GM12878 (cell line): Measurements from ENCODE around the gene MEN1. TPM values are rescaled to one million over a fixed set of nuclear protein-coding genes. Genes with fewer than 3 reads are reported as not detected.

Experiments
- BCL11A ChIP-seq: IDR thresholded peaks from 2 replicates; pipeline ENCODE4 v1.6.1; 2011; ENCODE audit warnings: low read depth, low read length
- CBX3 ChIP-seq: fragments of 200-600 bp; sonication (generic); IDR thresholded peaks from 2 replicates; pipeline ENCODE4 v1.6.1; 2016; ENCODE audit warnings: low read depth, borderline replicate concordance
- EP300 ChIP-seq, 2 experiments: fragments of 150-350 bp in 1 of 2; IDR thresholded peaks; 2 replicates each; pipeline ENCODE4 v1.6.1; 2011 to 2012; ENCODE audit warnings: low read depth in 2 of 2, low read length in 2 of 2, borderline replicate concordance in 1 of 2, improper control_type of control experiment in 1 of 2, inconsistent platforms in 1 of 2; ENCODE audit not compliant: control insufficient read depth in 1 of 2
- JUNB ChIP-seq: IDR thresholded peaks from 2 replicates; pipeline ENCODE4 v1.6.1; 2016; ENCODE audit warnings: antibody characterized with exemption, mild to moderate bottlenecking
- NR2C1 ChIP-seq: fragments of 450-650 bp; IDR thresholded peaks from 2 replicates; pipeline ENCODE4 v1.6.1; 2017; ENCODE audit warnings: antibody characterized with exemption, mild to moderate bottlenecking, moderate library complexity
- POLR2AphosphoS2 ChIP-seq: IDR thresholded peaks from 2 replicates; pipeline ENCODE4 v1.6.1; 2011; ENCODE audit warnings: low read depth, mild to moderate bottlenecking, low read length, improper control_type of control experiment, moderate library complexity
- RFX5 ChIP-seq: IDR thresholded peaks from 2 replicates; pipeline ENCODE4 v1.6.1; 2011; ENCODE audit warnings: low read depth, low read length, improper control_type of control experiment
- SPI1 ChIP-seq: IDR thresholded peaks from 2 replicates; pipeline ENCODE4 v1.6.1; 2011; ENCODE audit warnings: low read depth, mild to moderate bottlenecking, low read length, moderate library complexity, borderline replicate concordance; ENCODE audit not compliant: insufficient read depth
- SREBF1 ChIP-seq: IDR thresholded peaks from 2 replicates; pipeline ENCODE4 v1.6.1; 2012; ENCODE audit warnings: mild to moderate bottlenecking, low read length
- TCF12 ChIP-seq: IDR thresholded peaks from 2 replicates; pipeline ENCODE4 v1.6.1; 2011; ENCODE audit warnings: low read depth, mild to moderate bottlenecking, low read length
- ZNF207 ChIP-seq: fragments of 450-650 bp; IDR thresholded peaks from 2 replicates; pipeline ENCODE4 v1.6.1; 2014; ENCODE audit warnings: antibody characterized with exemption, mild to moderate bottlenecking, borderline replicate concordance
- ZNF274 ChIP-seq: IDR thresholded peaks from one replicate; pipeline ENCODE4 v1.8.0; 2011; ENCODE audit not compliant: insufficient read length, insufficient read depth
- ZNF622 ChIP-seq: fragments of 450-650 bp; IDR thresholded peaks from 2 replicates; pipeline ENCODE4 v1.6.1; 2017; ENCODE audit warnings: mild to moderate bottlenecking, inconsistent platforms
- ZNF687 ChIP-seq: fragments of 450-650 bp; IDR thresholded peaks from 2 replicates; pipeline ENCODE4 v1.6.1; 2017; ENCODE audit warnings: mild to moderate bottlenecking, moderate library complexity
- polyA plus RNA-seq, 11 experiments: library from polyadenylated mRNA; depleted of rRNA in 4 of 11; unstranded in 6 of 11; stranded (reverse) in 5 of 11; fragments of >200 nt; fragmentation: Nextera tagmentation in 4 of 11; fragmentation: Illumina TruSeq in 1 of 11; extraction: Ambion mirVana in 4 of 11; extraction: Trizol in 1 of 11; gene quantifications; 1 replicate in 1 of 11; 2 replicates in 10 of 11; pipeline versions ENCODE4 v1.2.1 to v1.2.3, GENCODE V29; 2011 to 2016; ENCODE audit warnings: inconsistent platforms in 2 of 11, missing spikeins in 2 of 11, low read depth in 1 of 11
- total RNA-seq, 4 experiments: library from RNA; depleted of rRNA in 3 of 4; stranded (reverse); fragments of >200 nt in 3 of 4; fragmentation: Illumina TruSeq in 1 of 4; extraction: Trizol in 1 of 4; gene quantifications; 2 replicates each; pipeline versions ENCODE4 v1.2.1 to v1.2.3, GENCODE V29; 2013 to 2021
- TF ChIP-seq, protein P1 (sequence below): fragments of 450-650 bp; formaldehyde crosslinking; IDR thresholded peaks from 2 replicates; pipeline ENCODE4 v1.4.0; 2022; ENCODE audit warnings: mild to moderate bottlenecking, moderate library complexity
- TF ChIP-seq, protein P2 (sequence below): fragments of 450-650 bp; IDR thresholded peaks from 2 replicates; pipeline ENCODE4 v1.6.1; 2018; ENCODE audit warnings: mild to moderate bottlenecking, low read depth, moderate library complexity; ENCODE audit not compliant: partially characterized antibody

Gene MEN1
- total and polyA plus RNA-seq, 10 of the 15 experiments (the other 5 are each of a cell fraction or from before 2014, with no cell fraction given): 2.5 to 39.7 (median 20.7) TPM

DNA sequence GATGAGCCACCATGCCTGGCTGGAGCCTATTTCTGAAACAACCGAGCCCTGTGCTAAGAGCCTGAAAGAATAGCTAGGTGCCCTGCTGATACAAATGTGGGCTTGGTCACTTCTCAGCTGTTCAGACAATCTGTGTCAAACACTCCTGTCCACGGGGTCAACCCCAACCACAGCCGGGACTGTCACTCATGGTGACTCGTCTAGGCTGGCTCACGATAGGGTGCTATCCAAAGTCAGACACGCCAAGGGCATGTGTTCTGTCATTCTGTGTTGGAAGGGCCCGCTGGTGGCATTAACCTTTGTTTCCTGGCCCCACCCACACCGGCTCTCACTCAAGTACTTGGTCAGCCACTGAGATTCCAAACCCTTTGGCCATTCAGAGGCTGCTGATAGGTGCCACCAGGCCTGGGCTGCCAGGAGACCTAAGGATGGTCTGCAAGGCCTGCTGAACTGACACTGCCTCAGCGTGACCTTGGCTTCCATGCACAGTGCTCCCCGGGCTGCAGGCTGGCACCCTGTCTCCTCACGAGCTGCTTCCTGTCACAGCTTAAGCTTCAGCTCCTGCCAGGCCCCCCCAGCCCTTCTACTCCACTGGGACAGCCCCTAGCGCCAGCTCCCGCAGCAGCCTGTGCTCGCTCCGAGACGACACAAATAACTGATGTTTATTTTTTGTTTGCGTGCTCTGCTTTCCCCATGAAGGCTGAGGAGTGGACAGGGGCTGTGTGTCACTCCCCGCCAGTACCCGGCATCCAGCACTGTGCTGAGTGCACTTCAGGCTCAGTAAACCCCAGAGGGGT, 48.3 kb upstream of the MEN1 start (continued):
- TF ChIP-seq, protein P1, sequence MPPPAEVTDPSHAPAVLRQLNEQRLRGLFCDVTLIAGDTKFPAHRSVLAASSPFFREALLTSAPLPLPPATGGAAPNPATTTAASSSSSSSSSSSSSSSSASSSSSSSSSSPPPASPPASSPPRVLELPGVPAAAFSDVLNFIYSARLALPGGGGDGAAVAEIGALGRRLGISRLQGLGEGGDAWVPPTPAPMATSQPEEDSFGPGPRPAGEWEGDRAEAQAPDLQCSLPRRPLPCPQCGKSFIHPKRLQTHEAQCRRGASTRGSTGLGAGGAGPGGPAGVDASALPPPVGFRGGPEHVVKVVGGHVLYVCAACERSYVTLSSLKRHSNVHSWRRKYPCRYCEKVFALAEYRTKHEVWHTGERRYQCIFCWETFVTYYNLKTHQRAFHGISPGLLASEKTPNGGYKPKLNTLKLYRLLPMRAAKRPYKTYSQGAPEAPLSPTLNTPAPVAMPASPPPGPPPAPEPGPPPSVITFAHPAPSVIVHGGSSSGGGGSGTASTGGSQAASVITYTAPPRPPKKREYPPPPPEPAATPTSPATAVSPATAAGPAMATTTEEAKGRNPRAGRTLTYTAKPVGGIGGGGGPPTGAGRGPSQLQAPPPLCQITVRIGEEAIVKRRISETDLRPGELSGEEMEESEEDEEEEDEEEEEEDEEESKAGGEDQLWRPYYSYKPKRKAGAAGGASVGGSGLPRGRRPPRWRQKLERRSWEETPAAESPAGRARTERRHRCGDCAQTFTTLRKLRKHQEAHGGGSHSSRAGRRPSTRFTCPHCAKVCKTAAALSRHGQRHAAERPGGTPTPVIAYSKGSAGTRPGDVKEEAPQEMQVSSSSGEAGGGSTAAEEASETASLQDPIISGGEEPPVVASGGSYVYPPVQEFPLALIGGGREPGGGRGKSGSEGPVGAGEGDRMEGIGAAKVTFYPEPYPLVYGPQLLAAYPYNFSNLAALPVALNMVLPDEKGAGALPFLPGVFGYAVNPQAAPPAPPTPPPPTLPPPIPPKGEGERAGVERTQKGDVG (CRISPR knock-in tag): no peak
- no peak for TF ChIP-seq TCF12
- 0 out of 2 replicates have a peak, but pooled peaks have one; percentile 2 for TF ChIP-seq ZNF207
- TF ChIP-seq, protein P2, sequence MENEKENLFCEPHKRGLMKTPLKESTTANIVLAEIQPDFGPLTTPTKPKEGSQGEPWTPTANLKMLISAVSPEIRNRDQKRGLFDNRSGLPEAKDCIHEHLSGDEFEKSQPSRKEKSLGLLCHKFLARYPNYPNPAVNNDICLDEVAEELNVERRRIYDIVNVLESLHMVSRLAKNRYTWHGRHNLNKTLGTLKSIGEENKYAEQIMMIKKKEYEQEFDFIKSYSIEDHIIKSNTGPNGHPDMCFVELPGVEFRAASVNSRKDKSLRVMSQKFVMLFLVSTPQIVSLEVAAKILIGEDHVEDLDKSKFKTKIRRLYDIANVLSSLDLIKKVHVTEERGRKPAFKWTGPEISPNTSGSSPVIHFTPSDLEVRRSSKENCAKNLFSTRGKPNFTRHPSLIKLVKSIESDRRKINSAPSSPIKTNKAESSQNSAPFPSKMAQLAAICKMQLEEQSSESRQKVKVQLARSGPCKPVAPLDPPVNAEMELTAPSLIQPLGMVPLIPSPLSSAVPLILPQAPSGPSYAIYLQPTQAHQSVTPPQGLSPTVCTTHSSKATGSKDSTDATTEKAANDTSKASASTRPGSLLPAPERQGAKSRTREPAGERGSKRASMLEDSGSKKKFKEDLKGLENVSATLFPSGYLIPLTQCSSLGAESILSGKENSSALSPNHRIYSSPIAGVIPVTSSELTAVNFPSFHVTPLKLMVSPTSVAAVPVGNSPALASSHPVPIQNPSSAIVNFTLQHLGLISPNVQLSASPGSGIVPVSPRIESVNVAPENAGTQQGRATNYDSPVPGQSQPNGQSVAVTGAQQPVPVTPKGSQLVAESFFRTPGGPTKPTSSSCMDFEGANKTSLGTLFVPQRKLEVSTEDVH: no peak
- TF ChIP-seq SREBF1: no peak
- TF ChIP-seq ZNF687: peak; percentile 54; the same call in 1 of the 2 replicates
- no peak for TF ChIP-seq EP300 (IDR thresholded peaks at IDR 0.05; ENCODE audit: borderline replicate concordance in 1 of 2, control insufficient read depth in 1 of 2, low read depth in 2 of 2, low read length in 2 of 2)
- TF ChIP-seq CBX3: no peak
- no peak for TF ChIP-seq JUNB
- TF ChIP-seq BCL11A: no peak
- no peak for TF ChIP-seq SPI1
- no peak for TF ChIP-seq ZNF274
- TF ChIP-seq NR2C1: no peak
- TF ChIP-seq POLR2AphosphoS2: no peak
- TF ChIP-seq RFX5: no peak
- TF ChIP-seq ZNF622: no peak
